ENCODE data around the gene ATP6V1D. TPM values are rescaled to one million over a fixed set of nuclear protein-coding genes. Genes with fewer than 3 reads are reported as not detected.
"Not testable (repeated sequence)": the region's sequence is repeated elsewhere in the genome, so short reads cannot be mapped to it uniquely, and the experiment has no call there.

ATP6V1D gene
- 131 TPM for polyA plus RNA-seq (2013, experiment 1 of 2; ENCODE audit: insufficient read length)
- 97.3 TPM for polyA plus RNA-seq (2013, experiment 2 of 2; ENCODE audit: insufficient read length)

DNA sequence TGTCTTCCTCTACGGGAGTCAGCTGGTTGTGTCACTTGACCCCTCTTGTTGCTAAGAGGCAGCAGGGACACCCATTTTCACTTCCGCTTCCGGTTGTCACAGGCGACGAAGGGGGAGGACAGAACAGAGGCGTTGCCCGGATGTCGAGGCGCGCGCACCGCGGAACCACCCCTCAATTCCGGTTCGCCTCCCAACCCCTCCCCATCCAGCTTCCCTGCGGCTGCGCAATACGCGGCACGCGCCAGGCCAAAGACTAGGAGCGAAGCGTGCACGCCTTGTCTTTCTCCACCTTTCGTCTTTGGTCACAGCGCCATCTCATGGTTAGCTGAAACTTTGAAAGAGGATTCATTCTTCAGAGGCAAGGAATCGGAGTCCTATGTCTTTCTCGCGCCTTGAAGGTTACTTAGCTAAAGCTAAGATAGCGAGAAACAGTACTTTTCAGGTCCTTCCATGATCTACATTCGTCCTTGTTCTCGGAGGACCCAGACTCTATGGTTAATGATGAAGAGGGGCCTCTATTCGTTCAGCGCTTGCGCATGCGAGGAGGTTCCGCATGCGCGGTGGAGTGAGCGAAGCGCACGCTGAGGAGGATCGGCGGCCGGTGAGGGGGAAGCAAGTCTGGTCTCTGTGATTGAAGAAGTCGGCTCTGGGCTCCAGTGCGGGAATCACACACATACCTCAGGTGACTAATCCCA, at the start of gene ATP6V1D, which contains the start of gene EIF2S1:
ATP6V1D (minus strand) TSS at position 30 of the 695 bp plus-strand sequence. CDS start 106 bp downstream, outside the sequence.
EIF2S1 (plus strand) TSS at position 554 of the 695 bp plus-strand sequence. CDS start 4,440 bp downstream, outside the sequence.
- peak; percentile 99 for DNase-seq

DNA sequence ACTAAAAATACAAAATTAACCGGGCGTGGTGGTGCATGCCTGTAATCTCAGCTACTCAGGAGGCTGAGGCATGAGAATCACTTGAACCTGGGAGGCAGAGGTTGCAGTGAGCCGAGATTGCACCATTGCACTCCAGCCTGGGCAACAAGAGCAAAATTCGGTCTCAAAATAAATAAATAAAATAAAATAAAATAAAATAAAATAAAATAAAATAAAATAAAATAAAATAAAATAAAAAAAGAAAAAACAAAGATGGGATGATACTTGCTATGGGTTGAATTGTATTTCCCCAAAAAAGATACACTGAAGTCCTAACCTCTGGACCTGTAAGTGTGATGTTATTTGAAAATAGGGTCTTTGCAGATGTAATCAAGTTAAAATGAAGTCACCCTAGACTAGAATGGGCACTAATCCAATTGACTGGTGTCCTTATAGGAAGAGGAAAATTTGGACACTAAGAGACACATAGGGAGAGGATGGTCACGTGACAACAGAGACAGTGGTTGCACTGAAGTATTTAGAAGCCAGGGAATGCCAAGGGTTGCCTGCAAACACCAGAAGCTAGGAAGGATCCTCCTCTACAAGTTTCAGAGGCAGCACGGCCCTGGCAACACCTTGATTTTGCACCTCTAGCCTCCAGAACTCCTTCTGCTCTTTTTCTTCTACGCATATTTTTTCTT, 48.7 kb upstream of the ATP6V1D start:
- DNase-seq, result not testable (repeated sequence)

DNA sequence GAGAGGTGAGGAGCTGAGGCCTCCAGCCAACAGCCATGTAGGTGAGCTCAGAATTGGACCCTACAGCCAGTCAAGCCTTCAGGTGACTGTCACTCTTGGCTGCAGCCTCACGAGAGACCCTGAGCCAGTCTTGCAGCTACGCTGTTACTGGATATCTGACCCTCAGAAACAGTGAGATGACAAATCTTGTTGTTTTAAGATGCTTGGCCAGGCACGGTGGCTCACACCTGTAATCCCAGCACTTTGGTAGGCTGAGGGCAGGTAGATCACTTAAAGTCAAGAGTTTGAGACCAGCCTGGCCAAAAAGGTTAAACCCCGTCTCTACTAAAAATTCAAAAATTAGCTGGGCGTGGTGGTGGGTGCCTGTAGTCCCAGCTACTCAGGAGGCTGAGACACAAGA, 46.2 kb upstream of the ATP6V1D start:
- no peak for DNase-seq

DNA sequence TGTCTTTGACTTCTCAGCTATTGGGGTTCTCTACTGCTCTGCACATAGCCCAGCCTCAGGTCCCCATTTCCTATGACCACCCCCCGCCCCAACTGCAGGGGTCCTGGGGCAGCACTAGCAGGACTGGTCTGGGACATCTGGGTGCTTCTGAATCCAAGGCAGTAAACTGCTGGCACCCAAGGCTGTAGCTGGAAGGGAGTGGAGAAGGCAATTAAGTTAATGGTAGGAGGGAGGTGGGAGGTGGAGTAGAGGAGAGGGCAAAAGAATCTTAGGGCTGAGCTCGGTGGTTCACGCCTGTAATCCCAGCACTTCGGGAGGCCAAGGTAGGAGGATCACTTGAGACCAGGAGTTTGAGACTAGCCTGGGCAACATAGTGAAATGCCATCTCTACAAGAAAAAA, 40.8 kb upstream of the ATP6V1D start:
- no peak for DNase-seq

DNA sequence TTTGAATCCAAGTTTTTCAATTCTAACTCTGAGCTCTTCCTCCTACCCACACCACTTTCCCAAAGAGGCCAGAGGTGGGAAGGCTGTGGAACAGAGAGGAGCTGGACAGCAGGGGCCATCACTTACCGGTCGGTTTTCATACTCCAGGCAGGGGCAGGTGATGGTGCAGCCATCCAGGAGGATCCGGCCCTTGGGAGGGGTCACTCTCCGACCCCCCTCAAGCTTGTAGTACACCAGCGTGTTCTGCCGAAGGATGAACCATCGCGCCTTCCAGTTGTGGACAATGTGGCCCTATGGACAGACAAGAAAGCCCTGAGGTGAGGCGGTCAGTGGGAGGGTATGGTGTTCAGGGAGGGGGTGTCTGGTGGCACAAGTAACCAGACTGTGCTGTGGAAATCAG, 37.9 kb upstream of the ATP6V1D start:
- DNase-seq, result no peak

DNA sequence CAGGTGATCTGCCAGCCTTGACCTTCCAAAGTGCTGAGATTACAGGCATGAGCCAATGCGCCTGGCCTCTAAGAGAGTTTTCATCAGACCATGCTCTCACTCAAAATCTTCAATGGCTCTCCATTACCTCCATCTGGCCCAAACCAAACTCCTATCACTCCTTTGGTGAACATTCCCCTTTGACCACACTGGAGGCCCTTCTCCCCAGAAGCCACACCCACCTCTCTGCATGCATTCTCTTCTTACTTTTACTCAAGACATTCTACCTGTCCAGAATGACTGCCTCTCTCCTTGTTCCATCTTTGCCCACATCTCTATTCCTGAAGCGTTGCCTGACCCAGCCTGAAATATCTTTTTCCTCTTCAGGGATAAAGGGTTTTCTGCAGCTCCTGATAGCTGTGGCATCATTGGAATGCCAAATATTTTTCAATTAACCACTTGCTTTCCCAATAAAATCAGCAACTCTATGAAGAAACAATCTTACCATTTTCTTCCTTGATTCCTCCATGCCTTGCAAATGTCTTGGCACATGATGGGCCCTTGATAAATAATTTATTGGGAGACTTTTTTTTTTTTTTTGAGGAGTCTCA, 36.9 kb upstream of the ATP6V1D start:
- peak; percentile 52 for DNase-seq

DNA sequence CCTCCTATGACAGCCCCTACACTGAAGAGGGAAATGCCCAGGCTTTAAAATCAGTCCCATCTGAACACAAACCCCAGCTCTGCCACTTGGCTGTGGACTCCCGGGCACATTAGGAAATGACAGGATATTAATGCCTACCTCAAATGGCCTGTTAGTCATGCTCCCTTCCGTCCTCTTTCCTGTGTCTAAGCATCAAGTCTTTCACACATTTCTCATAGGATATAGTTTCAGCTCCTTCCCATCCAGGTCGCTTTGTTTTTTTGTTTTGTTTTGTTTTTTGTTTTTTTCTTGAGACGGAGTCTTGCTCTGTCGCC, 36.2 kb upstream of the ATP6V1D start:
- peak; percentile 12 for DNase-seq

DNA sequence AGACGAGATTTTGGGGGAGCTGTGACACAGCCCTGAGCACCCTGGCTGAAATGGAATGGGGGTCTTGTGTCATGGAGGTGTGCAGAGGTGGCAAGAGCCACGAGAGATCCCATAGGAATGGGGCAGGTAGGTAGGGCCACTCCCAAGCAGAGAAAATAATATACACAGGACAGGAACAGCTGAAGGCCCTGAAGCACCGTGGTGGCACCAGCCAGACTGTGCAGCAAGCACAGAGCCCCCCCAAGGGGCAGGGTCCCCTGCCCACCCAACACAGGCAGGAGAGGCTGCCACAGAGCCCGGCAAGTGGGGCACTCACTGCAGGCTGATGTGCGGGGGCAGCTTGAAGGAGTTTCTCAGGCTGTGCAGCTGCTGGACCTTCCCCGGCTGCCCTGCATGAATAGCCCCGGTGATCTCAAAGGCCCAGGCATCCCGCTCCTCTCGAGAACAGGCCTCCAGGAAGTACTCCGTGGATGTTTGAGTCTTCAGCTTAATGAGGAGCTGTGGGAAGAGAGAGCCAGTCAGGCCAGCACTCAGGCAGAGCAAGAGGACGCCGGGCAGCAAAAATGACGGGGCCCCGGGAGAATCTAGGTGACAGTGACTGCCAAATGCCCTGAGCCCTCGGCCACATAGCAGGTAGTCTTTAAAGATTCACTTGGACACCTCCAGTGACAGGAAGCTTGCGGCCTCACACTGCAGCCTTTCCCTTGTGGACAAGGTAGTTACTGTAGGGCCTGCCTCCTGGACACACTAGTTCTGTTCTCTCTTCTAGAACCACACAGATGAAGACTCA, 35.7 kb upstream of the ATP6V1D start:
- no peak for DNase-seq

DNA sequence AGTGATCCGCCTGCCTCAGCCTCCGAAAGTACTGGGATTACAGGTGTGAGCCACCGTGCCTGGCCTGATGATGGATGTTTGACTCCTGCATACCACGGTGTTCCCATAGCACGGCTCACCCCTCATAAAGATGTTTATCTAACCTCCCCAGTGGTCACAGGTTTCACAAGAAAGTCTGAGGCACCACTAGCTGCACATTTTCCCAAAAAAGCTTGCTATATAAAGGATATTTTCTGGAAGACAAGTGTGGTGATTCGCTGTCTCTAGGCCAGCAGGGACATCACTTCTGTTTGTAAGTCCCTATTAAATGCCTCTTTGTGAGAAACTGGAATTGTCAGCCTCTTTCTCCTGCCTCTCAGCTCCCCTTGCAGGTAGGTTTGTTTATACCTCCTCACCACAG, 34.1 kb upstream of the ATP6V1D start:
- no peak for DNase-seq

DNA sequence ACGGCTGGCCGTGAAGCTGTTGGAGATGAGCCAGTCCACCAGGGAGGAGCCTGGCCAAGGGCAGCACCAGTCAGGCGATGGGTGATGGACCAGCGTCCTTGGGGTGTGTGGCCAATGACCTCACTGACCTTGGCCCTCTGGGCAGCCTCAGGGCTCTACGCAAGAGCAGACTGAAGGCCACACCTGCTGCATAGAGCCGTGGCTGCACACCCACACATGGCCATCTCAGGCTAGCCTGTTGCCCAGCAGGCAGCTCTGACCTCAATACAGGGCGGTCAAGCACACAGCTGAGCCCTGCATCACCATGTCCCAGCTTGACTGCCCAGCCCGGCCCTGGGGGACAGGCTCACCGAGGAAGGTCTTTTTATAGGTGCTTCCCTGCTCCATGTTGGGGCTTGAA, 33.2 kb upstream of the ATP6V1D start:
- no peak for DNase-seq

DNA sequence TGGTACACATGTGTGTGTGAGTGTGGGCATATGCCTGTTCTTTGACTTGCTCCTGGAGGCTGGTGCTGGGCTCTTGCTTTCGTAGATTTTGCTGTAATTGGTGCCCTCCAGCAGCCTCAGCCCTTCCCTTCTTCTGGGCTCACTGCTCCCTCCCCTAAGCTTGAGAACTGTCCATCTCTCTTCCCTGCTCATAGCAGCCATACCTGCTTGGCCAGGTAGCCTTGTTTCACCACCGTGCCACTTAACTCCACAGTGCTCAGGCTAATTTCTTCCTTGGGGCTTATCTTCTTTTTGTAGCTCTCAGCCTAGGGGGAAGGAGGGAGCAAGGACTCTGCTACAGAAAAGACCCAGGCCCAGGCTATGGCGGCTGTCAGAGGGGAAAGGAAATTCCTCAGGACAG, 32.5 kb upstream of the ATP6V1D start:
- DNase-seq, result no peak

DNA sequence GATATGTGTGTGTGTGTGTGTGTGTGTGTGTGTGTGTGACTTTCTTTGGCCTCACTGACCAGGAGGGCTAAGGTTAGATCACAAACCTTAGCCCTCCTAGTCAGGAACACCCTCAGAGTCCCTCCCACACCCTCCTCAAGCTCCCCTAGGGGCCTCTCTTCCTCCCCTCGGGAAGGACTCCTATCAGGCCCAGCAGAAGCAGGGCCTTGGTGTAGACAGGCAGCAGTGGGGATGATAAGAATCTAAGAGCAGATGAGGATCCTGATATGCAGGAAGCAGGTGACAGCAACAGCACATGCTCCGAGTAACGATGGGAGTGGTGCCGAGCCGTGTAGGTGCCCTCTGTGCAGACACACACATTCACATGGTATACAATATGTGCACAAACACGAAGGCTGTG, 31.7 kb upstream of the ATP6V1D start:
- DNase-seq, result no peak

DNA sequence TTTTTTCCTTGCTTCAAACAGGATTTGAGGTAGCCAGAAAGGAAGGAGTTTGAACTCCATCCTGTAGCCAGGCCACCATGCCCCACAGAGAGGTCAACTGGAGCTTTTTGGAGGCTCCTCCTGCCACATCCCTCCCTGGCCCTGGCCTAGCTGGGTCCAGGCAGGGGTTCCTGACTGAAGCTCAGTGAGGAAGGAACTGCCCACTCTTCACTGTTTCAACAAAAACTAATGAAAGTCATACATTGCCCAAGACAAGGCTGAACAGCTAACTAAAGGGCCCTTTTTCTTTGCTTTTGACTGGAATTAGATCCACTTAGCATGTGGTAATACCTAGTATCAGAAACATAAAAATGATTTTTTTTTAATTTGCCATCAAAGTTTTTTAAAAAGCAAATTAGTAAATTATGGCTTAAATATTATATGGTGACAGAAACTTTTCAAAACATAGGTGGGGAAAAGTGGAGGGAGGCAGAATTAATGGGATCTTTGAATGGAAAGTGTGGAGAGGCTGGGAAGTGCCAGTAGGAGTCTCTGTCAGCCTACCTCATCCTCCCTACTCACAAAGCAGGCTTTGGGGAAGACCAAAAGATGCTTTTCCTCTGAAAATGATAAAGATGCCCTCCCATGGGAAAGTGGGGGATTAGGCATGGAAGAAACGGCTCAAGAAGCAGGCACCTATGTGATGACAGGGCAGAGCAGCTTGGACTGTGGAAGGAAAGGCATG, 30.4 kb upstream of the ATP6V1D start:
- DNase-seq, result no peak

DNA sequence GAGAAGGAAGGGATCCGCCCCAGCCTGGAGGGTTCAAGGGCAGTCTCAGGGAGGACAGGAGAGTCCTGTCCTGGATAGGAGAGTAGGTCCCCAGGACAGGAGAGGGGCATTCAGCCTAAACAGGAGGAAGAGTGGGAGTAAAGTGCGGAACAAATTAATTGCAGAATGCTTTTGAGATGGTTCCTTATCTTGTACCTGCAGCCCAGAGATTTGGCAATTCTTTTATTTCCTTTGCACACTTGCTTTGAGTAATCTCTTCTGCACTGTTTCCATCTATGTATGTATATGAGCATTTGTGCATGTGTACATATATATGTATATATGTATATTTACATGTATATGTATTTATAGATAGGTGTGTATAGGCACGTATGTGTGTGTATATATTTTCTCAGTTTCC, 29.7 kb upstream of the ATP6V1D start:
- no peak for DNase-seq

DNA sequence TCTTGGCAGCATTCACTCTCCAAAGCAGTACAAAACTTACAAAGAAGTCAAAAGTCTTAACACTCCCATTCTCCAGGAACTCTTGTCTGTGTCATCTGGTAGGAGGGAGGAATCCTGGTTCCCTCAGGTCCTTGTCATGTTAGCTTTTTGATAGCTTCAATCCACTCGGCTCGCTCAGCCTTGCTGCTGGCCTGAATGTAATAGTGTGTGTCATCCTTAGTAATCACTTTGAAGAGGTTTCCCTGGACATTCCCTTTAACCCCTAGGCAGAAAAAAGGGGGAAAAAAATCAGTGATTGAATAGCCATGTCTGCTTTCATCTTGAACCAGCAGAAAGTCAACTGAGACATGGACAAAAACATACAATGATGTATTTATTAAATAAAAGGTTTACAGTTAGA, 27.6 kb upstream of the ATP6V1D start:
- DNase-seq, result no peak

DNA sequence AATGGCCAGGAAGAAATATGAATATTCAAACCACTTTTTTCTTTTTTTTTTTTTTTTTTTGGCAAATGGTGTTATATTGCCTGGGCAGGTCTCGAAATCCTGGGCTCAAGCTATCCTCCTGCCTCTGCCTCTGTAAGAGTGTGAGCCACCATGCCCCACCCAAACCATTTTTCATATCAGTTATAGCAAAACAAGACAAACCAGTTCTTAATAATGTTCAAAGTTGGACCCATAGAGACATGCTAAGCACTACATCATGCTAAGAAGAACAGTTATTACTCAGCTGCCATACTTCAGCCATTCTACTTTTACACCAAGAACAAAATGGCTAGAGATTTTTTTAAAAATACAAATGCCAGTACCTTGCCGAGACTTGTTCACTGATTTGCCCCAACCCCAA, 26.0 kb upstream of the ATP6V1D start:
- no peak for DNase-seq

DNA sequence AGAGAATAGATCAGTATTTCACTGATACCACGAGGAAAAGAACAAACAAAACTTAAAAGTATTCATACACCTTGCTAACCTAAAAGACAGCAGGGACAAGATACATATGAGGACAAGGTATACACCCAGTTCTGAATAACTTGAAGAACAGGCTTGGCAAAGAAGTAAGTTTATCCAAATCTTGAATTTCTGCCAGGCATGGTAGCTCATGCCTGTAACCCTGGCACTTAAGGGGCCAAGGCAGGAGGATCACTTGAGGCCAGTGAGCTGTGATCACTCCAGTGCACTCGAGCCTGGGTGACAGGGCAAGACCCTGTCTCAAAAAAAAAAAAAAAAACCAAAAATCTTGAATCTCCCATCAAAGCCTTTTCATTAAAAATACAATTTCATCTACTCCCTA, 25.5 kb upstream of the ATP6V1D start:
- no peak for DNase-seq

DNA sequence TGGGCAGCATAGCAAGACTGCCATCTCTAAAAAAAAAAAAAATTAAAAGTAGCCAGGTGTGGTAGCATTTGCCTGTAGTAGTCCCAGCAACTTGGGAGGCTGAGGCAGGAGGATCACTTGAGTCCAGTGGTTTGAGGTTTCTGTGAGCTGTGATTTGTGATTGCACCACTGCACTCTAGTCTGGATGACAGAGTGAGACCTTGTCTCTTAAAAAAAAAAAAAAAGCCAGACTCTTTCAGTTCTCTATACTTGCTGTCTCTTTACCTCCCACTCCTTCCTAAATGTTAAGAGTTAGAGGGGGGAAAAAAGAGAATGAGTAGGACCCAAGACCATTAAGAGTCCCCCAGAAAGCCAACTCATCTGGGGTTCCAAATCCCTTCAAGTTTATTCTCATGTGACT, 18.3 kb upstream of the ATP6V1D start:
- DNase-seq, result no peak

DNA sequence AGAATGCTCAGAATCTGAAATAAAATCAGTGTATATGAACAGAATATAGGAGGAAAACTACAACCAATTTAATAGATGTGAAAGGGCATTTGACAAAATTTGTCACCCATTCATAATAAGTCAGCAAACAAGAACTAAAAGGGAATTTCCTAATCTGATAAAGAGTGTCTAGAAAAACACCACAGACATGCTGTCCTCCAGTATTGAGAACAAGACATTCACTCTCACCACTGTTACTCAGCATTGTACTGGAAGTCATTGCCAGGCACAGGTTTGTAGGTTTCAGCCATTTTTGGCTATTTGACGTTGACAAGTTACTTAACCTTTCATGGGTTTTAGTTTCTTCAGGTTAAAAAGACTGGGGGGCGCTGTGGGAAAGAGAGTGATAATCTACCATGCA, 13.7 kb upstream of the ATP6V1D start:
- DNase-seq, result no peak

DNA sequence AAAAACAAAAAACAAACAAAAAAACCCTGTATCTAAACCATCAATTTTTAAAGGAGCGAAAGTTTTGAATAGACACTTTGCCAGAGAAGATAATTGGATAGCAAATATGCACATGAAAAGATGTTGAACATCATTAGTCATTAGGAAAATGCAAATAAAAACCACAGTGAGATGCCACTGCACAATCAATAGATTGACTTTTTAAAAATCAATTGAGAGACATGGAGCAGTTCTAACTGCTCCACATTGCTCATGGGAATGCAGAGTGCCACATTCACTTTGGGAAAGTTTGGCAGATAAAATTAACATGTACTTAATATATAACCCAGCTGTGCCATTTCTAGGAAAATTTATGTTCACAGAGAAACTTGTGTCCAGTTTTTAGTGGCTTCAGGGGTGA, 13.2 kb upstream of the ATP6V1D start:
- DNase-seq, result no peak

DNA sequence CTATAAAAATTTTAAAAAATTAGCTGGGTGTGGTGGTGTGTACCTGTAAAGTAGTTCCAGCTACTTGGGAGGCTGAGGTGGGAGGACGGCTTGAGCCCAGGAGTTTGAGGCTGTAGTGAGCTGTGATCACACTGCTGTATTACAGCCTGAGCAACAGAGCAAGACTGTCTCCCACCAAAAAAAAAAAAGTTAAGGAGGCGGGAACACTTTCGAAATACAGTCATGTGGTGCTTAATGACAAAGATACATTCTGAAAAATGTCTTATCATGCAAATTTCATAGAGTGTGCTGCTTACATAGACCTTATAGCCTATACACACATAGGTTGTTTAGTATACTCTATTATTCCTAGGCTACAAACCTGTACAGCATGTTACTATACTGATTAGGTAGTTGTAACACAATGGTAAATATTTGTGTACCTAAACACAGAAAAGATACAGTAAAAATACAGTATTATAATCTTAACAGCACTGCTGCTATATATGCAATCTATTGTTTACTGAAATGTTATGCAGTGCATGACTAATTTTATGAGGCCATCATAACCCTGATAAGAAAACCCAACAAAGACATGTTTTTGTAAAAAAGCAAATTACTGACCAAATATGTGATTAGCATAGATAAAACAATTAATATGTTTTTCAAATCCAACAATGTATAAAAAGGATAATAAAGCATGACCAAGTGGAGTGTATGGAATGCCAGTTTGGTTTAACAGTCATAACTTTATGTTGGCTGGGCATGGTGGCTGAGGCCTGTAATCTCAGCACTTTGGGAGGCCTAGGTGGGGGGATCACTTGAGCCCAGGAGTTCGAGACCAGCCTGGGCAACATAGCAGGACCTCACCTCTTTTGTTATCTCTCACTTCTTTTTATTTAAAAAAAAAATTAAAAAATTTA, 11.9 kb upstream of the ATP6V1D start:
- DNase-seq, result no peak
